IMR-90 (cell line): ENCODE results near the gene LPCAT4. TPM values are rescaled to one million over a fixed set of nuclear protein-coding genes. Genes with fewer than 3 reads are reported as not detected.

ENCODE experiments used
- ATAC-seq: fragments of 200-7000 bp; cut with Tn5 transposase; 2 replicates; pipeline ENCODE4 v1.9.1; 2020; ENCODE audit warnings: low read depth, mild to moderate bottlenecking, moderate library complexity
- BruUV-seq: library from RNA; stranded (reverse); fragments of 400-500 nt; replicated peaks from 2 replicates; lab custom pipeline; 2021; lab: Mats Ljungman, UMichigan
- CTCF ChIA-PET: fragments of 300-600 bp; formaldehyde crosslinking; extraction: SDS; loops from one replicate; lab custom pipeline; 2021; ENCODE audit warnings: antibody characterized with exemption; lab: Yijun Ruan, JAX
- POLR2A ChIA-PET: fragments of 300-600 bp; sonication (Branson Sonifier 250); formaldehyde crosslinking; loops from one replicate; lab custom pipeline; 2022; ENCODE audit warnings: antibody characterized with exemption; ENCODE audit not compliant: unreplicated experiment; lab: Charles Lee
- DNase-seq: peaks from one replicate; pipeline ENCODE4 v3.0.0; 2013
- H2AFZ ChIP-seq: replicated peaks from 2 replicates; pipeline ENCODE3; 2013; ENCODE audit warnings: low read length, mild to moderate bottlenecking; ENCODE audit not compliant: poor library complexity
- H2AK5ac ChIP-seq: 2 replicates; pipeline ENCODE4 v1.6.1; 2013; ENCODE audit warnings: low read depth, low read length, inconsistent platforms
- H2AK9ac ChIP-seq: replicated peaks from 2 replicates; pipeline ENCODE3; 2013; ENCODE audit warnings: mild to moderate bottlenecking, low read depth, low read length, moderate library complexity; ENCODE audit not compliant: poor library complexity
- H2BK120ac ChIP-seq: 2 replicates; pipeline ENCODE4 v1.6.1; 2013; ENCODE audit warnings: low read depth, low read length, inconsistent platforms
- H2BK15ac ChIP-seq: 3 replicates; pipeline ENCODE4 v1.6.1; 2013; ENCODE audit warnings: low read depth, low read length, inconsistent platforms
- H2BK20ac ChIP-seq: 2 replicates; pipeline ENCODE4 v1.6.1; 2013; ENCODE audit warnings: low read depth, mild to moderate bottlenecking, inconsistent platforms, low read length, moderate library complexity
- H2BK5ac ChIP-seq: 2 replicates; pipeline ENCODE4 v1.6.1; 2013; ENCODE audit warnings: mild to moderate bottlenecking, low read depth, low read length, inconsistent platforms; ENCODE audit not compliant: poor library complexity, severe bottlenecking
- H3K14ac ChIP-seq: replicated peaks from 2 replicates; pipeline ENCODE4 v1.6.1; 2013; ENCODE audit warnings: low read depth, low read length, inconsistent platforms
- H3K18ac ChIP-seq: 2 replicates; pipeline ENCODE4 v1.6.1; 2013; ENCODE audit warnings: low read depth, low read length, control low read depth
- H3K23ac ChIP-seq: 2 replicates; pipeline ENCODE4 v1.6.1; 2013; ENCODE audit warnings: low read depth, low read length, inconsistent platforms
- H3K27ac ChIP-seq: 2 replicates; pipeline ENCODE4 v1.5.1; 2013; ENCODE audit warnings: mild to moderate bottlenecking, control low read depth, low read length; ENCODE audit not compliant: insufficient read depth
- H3K27me3 ChIP-seq: 2 replicates; pipeline ENCODE4 v1.6.1; 2013; ENCODE audit warnings: low read length; ENCODE audit not compliant: control insufficient read depth, insufficient read depth
- H3K36me3 ChIP-seq: 2 replicates; pipeline ENCODE4 v1.6.1; 2013; ENCODE audit warnings: low read length, mixed read lengths; ENCODE audit not compliant: control insufficient read depth, insufficient read depth
- H3K4ac ChIP-seq: 2 replicates; pipeline ENCODE4 v1.6.1; 2013; ENCODE audit warnings: low read depth, low read length, inconsistent platforms
- H3K4me1 ChIP-seq: 2 replicates; pipeline ENCODE4 v1.6.1; 2013; ENCODE audit warnings: low read length, mixed read lengths; ENCODE audit not compliant: control insufficient read depth, insufficient read depth
- H3K4me2 ChIP-seq: 2 replicates; pipeline ENCODE4 v1.6.1; 2013; ENCODE audit warnings: low read depth, mild to moderate bottlenecking, control low read depth, low read length, moderate library complexity
- H3K4me3 ChIP-seq: 2 replicates; pipeline ENCODE4 v1.5.1; 2013; ENCODE audit warnings: low read depth, mild to moderate bottlenecking, control low read depth, low read length, moderate library complexity; ENCODE audit not compliant: insufficient read depth
- H3K56ac ChIP-seq: 2 replicates; pipeline ENCODE4 v1.6.1; 2013; ENCODE audit warnings: low read length, inconsistent platforms; ENCODE audit not compliant: insufficient read depth; ENCODE audit errors: extremely low read depth
- H3K79me1 ChIP-seq, 2 experiments: 2 replicates each; pipeline ENCODE4 v1.6.1; 2013; ENCODE audit warnings: low read length in 2 of 2, inconsistent platforms in 1 of 2, low read depth in 1 of 2
- H3K9ac ChIP-seq: 2 replicates; pipeline ENCODE4 v1.6.1; 2013; ENCODE audit warnings: low read depth, low read length, control low read depth
- H3K9me1 ChIP-seq: 2 replicates; pipeline ENCODE4 v1.6.1; 2013; ENCODE audit warnings: low read length, inconsistent platforms; ENCODE audit not compliant: insufficient read depth
- H3K9me3 ChIP-seq: 2 replicates; pipeline ENCODE4 v1.6.1; 2013; ENCODE audit warnings: low read length; ENCODE audit not compliant: control insufficient read depth, insufficient read depth
- H4K20me1 ChIP-seq: 2 replicates; pipeline ENCODE4 v1.6.1; 2013; ENCODE audit warnings: low read length, inconsistent platforms; ENCODE audit not compliant: insufficient read depth
- H4K5ac ChIP-seq: 2 replicates; pipeline ENCODE4 v1.6.1; 2013; ENCODE audit warnings: mild to moderate bottlenecking, low read depth, low read length, control low read depth
- H4K8ac ChIP-seq, 2 experiments: 2 replicates each; pipeline ENCODE4 v1.6.1; 2013; ENCODE audit warnings: low read depth in 2 of 2, low read length in 2 of 2, control low read depth in 1 of 2, inconsistent platforms in 1 of 2
- H4K91ac ChIP-seq: 2 replicates; pipeline ENCODE4 v1.6.1; 2013; ENCODE audit warnings: low read depth, low read length, inconsistent platforms; ENCODE audit not compliant: insufficient read depth
- ELK1 ChIP-seq: fragments of 150-350 bp; IDR thresholded peaks from 2 replicates; pipeline ENCODE4 v1.6.1; 2016; ENCODE audit warnings: low read depth, mild to moderate bottlenecking, low read length, moderate library complexity, borderline replicate concordance
- MXI1 ChIP-seq: IDR thresholded peaks from 2 replicates; pipeline ENCODE4 v1.6.1; 2012; ENCODE audit warnings: low read depth, mild to moderate bottlenecking, low read length, moderate library complexity, borderline replicate concordance
- RCOR1 ChIP-seq: IDR thresholded peaks from 2 replicates; pipeline ENCODE4 v1.6.1; 2012; ENCODE audit warnings: mild to moderate bottlenecking, low read length, improper control_type of control experiment; ENCODE audit not compliant: insufficient replicate concordance
- USF2 ChIP-seq: fragments of 150-350 bp; IDR thresholded peaks from 2 replicates; pipeline ENCODE4 v1.6.1; 2017; ENCODE audit warnings: mild to moderate bottlenecking, antibody characterized with exemption, low read length, low read depth
- WGBS, 2 experiments: methylation state at CpG; one replicate each; pipeline versions ENCODE4 v1.1.5 to v1.1.7; 2013; ENCODE audit warnings: missing lambda C conversion rate in 2 of 2; ENCODE audit not compliant: insufficient read length in 1 of 2; ENCODE audit errors: extremely low coverage in 2 of 2; 5-methylcytosine and 5-hydroxymethylcytosine counted together
- dilution Hi-C: fragments of 300-500 bp; cut with HindIII; formaldehyde crosslinking; loops from one replicate; pipeline ENCODE4 v1.14.3; 2018; ENCODE audit warnings: low sequenced_read_pairs; ENCODE audit not compliant: unreplicated experiment
- in situ Hi-C: fragments of 300-500 bp; cut with MboI; formaldehyde crosslinking; loops from 3 replicates; pipeline ENCODE4 v1.14.3; 2019; ENCODE audit warnings: low sequenced_read_pairs, inconsistent platforms, mixed read lengths
- intact Hi-C: fragments of 100-400 bp; cut with micrococcal nuclease; formaldehyde crosslinking; loops from 2 replicates; pipeline ENCODE4 v1.10.0; 2022
- polyA plus RNA-seq, 3 experiments: library from polyadenylated mRNA; depleted of rRNA; stranded (reverse); fragments of >200 nt; gene quantifications; 2 replicates each; pipeline ENCODE4 v1.2.3, GENCODE V29; 2012; ENCODE audit warnings: low replicate concordance in 1 of 3
- total RNA-seq: library from RNA; depleted of rRNA; stranded (reverse); fragments of >200 nt; gene quantifications from 2 replicates; pipeline ENCODE4 v1.2.3, GENCODE V29; 2012

The LPCAT4 gene
- total and polyA plus RNA-seq, 2 of the 4 experiments (the other 2 are of a cell fraction): 3.8 to 44.4 TPM

GRCh38 chr15:34314491-34315490, 52.2 kb downstream of the LPCAT4 start (continued):
- TF ChIP-seq USF2: no peak

GRCh38 chr15:34311563-34311962, 55.4 kb downstream of the LPCAT4 start:
- POLR2A ChIA-PET: no interaction called here
- no peak for ATAC-seq
- TF ChIP-seq RCOR1 (no peak), ELK1 (no peak), MXI1 (no peak)
- no peak overlapping the region for H3K4me3 ChIP-seq
- no peaks in the 10 kb centered on the region; the same call in 1 of the 2 replicates for H3K9me1 ChIP-seq
- H3K79me1 ChIP-seq: peaks cover under 1 to 3% of the 10 kb centered on the region in 2 experiments; a peak in 1 of 4 replicates
- H2AK5ac ChIP-seq: no peak overlapping the region
- no peaks in the 10 kb centered on the region for H3K36me3 ChIP-seq
- H3K27ac ChIP-seq: no peak overlapping the region
- no peak overlapping the region for H2AK9ac ChIP-seq
- CTCF ChIA-PET: no interaction called here
- H3K4me1 ChIP-seq: no peaks in the 10 kb centered on the region; the same call in 1 of the 2 replicates
- no peak overlapping the region for H2BK15ac ChIP-seq
- in situ Hi-C loops: no loop called here
- WGBS, 2 experiments: no CpG with 5 or more reads among the region's 1 CpG
- H3K14ac ChIP-seq: no peak overlapping the region
- H2BK20ac ChIP-seq: no peak overlapping the region
- no peak overlapping the region for H3K18ac ChIP-seq
- H2AFZ ChIP-seq: no peak overlapping the region
- no peak overlapping the region for H2BK5ac ChIP-seq
- no peaks in the 10 kb centered on the region for H3K9me3 ChIP-seq
- no TSS peak for BruUV-seq
- no peak overlapping the region for H3K9ac ChIP-seq
- H4K20me1 ChIP-seq: no peaks in the 10 kb centered on the region
- no peaks in the 10 kb centered on the region for H3K27me3 ChIP-seq
- intact Hi-C loops: no loop called here
- H3K56ac ChIP-seq: no peak overlapping the region
- H3K23ac ChIP-seq: no peak overlapping the region
- no peak overlapping the region for H4K91ac ChIP-seq
- H4K5ac ChIP-seq: no peak overlapping the region
- H4K8ac ChIP-seq: no peak overlapping the region
- H2BK120ac ChIP-seq: no peak overlapping the region
- dilution Hi-C loops: no loop called here
- no peak overlapping the region for H3K4ac ChIP-seq
- H3K4me2 ChIP-seq: no peak overlapping the region
- no peak for DNase-seq
